Measurements from ENCODE around the gene RAP1GAP.
"Not testable (repeated sequence)": the region's sequence is repeated elsewhere in the genome, so short reads cannot be mapped to it uniquely, and the experiment has no call there.

RAP1GAP gene

GRCh38 chr1:21677168-21677567 is 8.0 kb upstream of the RAP1GAP start:
- DNase-seq (ENCODE audit: low spot score) = no peak

DNA sequence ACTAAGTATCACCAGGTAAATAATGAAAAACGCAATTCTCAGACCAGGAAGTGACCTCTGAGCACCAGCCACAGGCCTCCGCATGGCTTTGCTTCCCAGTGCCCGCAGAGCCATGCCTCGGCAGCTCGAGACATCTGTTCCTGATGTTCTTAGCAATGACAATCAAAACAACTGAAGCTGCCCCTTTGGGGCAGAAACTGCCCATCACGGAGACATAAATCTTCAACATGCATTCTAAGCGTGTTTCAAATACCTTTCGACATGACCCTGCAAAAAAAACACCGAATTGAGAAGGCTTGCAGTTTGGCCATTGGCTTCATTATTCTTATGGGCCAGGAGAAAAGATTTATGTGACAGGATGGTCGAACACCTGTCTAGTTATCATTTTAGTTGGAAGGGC is 5.8 kb upstream of the RAP1GAP start:
- no peak for DNase-seq (ENCODE audit: low spot score)

GRCh38 chr1:21673853-21674252 is 4.7 kb upstream of the RAP1GAP start:
- DNase-seq (ENCODE audit: low spot score) = not testable (repeated sequence)

DNA sequence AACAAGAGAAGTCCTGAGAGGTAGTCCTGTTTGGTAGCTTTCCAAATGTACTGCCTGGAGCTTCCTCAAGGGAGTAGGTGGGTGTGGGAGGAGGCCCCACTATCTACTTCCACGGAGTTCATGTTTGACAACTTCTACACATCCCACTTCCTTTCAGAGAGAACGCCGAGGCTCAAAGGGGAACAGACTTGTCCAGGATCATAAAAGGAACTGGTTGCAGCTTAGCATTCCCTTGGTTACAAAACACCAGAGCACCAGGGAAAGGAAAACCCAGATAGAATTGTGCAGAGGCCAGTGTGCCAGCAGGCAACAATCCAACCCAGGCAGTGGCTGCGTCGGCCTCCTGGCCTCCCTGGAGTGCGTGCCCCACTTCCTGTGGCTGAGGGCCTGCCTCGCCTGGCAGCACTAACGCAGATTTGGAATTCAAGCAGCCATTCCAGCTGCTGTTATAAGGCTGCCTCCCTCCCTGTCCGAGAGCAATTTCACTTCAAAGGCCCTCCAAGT is 4.2 kb upstream of the RAP1GAP start:
- no peak for DNase-seq (ENCODE audit: low spot score)

DNA sequence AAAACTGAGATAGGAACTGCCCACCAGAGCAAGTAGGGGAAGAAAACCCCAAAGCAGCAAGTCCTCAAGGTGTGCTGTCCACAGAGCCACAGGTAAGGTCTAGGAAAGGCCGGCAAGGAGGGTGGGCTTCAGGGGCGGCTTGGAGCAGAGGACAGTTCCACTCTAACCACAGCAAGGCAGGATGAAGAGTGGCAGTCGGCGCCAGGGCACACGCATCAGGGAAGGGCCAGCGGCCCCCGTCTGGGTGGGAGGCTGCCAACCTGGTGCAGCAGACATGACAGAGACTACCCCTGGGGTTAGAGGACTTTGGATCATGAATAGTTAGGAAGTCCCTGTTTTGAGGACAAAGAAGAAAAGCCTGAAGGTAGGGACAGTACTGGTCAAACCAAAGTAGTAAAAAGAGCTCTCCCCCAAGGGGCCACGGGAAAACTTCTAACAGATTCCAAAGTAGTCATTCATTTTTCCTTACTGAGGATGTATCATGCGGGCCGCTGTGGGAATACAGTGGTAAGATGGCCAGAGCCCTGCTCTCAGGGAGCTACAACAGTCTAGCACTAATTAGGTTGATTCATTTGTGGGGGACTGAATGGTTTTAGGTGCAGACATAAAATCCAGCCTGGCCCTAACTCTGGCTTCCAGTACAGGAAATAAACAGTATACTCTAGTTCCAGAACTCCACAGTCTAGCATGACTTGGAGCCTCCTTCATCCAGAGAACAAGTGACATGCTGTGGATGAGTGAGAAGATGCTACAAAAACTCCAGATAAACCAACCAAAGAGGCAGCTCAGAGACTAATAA is 3.5 kb upstream of the RAP1GAP start:
- DNase-seq (ENCODE audit: low spot score) = no peak

DNA sequence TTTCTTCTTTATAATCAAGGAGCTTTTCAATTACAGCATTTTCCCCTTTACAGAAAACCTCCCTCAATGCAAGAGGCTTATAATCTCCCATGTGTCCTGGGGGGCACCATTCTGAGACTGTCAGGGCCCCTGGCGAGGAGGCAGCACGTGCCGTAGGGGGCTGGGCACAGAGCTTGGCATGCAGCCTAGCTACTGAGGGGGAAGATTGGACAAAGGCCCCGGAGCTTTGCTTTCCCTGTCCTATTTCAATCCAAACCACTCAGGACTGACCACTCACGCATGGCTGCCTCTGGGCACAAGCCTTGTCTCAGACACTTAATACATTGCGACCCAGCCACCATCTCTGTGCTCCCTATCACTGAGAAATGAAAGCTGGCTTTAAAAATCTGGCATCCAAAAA is 2.8 kb upstream of the RAP1GAP start:
- DNase-seq (ENCODE audit: low spot score) = no peak

DNA sequence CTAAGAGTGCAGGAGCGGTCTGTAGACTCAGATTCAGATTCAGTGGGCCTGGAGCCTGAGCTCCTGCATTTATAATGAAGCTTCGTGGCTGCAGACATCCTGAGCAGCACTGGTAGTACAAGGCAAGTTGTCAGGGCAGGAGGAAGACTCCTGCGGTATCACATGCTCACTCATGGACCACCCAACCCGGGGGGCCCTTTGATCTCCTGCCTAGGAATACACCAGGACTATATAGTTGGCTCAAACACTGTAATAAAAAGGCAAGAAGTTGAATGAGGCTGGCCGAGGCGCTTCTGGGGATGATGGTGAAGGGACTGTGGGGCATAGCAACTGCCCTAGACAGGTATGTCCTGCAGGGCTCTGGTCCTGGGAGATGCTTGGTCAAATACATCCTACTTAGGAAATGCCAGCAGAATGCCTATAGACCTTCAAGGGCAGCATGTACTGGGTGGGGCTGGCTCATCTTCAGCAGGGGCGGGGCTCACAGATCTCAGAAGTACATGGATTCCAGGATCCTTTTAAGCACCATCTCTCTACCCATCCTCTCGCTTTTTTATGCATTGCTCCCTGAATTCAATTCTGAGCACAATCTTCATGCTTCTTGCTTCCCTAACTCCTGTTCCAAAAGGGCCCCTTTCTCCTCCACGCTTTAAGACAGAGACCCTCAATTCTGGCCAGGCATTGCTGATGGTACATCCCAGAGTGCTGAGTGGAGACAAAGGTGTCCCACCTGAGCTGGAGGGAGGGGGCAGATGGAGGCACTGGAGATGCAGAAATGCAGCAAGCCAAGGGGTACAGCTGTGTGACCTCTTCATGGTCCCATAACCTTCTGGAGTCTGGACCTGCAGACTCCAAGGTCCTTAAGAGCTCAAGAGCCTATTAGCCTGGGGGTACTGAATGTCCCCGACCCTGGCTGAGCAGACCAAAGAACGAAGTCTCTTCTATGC is 2.1 kb upstream of the RAP1GAP start:
- DNase-seq (ENCODE audit: low spot score) = no peak

GRCh38 chr1:21670059-21670881 is 1.1 kb upstream of the RAP1GAP start:
- no peak for DNase-seq (ENCODE audit: low spot score)

- no peak for DNase-seq (ENCODE audit: low spot score)
Measured at GRCh38 chr1:21668951-21669257, 253 bp downstream of the RAP1GAP start.

DNA sequence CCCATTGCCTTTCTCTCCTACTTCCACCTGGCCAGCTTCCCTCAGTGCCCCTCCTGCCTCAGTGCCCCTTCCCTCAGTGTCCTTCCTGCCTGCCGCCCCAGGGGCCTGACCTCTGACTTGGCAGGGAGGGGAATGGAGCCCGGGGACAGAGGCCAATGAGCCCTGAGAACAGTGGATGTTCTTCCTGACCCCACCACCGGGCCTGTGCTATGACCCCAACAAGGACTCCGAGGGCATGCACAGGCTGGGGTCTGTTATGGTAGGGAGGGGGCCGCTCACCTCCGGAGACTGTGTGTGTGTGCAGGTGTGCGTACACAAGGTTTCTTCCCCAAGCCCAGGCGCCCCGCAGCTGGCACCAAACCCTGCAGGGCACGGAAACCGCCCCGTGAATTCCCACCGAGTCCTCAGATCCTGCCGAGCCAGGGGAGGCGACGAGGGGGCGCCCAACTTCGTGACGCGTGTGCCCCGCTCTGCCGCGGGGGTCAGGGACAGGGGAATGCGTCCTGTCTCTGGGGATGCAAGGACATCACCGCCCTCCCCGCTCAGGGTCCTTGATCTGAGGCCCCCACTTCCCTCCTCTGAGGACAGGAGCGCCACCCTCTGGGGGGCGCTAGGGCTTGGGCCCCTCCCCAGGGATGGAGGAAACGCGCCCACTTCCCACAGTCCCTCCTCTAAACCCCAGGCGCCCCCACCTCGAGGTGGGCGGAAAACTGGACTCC is 766 bp downstream of the RAP1GAP start:
- DNase-seq (ENCODE audit: low spot score) = no peak

DNA sequence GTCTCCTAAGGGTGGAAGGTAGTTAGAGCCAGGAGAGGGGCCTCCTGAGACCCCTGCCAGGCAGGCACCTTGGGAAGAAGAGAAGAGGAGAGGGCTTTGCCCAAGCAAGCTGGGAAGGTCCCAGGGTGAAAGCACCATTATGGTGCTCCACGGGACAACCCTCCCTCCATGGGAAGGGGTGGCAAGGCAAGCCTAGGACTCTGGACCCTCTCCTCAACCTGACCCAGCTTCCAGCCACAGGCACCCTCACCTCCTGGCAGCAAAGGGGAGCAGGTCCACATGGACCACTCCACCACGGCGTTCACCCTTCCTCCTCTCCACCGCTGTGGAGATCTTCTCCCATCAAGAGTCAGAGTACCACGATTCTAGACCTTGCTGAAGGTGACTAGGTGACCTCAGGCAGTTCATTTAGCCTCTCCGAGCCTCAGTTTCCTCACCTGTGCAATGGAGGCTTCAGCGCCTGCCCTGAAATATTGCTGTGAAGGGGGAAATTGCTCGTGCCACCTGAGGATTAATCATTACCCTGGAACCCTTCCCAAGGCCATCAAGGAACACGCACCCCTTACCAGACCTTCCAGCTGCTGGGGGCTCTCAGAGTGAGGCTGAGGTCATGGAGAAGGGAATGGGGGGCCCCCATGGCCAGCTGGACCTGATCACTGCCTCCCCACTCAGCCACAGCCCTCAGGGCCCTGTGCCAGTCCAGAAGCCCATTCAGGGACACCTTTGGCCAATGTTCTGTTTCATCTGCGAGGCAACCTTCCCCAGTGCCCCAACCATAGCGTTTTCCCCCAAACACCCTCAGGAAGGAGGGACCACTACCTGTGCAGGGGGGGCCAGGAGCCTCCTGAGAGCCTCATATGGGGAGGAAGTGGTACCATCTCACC is 1.6 kb downstream of the RAP1GAP start:
- DNase-seq (ENCODE audit: low spot score) = no peak

DNA sequence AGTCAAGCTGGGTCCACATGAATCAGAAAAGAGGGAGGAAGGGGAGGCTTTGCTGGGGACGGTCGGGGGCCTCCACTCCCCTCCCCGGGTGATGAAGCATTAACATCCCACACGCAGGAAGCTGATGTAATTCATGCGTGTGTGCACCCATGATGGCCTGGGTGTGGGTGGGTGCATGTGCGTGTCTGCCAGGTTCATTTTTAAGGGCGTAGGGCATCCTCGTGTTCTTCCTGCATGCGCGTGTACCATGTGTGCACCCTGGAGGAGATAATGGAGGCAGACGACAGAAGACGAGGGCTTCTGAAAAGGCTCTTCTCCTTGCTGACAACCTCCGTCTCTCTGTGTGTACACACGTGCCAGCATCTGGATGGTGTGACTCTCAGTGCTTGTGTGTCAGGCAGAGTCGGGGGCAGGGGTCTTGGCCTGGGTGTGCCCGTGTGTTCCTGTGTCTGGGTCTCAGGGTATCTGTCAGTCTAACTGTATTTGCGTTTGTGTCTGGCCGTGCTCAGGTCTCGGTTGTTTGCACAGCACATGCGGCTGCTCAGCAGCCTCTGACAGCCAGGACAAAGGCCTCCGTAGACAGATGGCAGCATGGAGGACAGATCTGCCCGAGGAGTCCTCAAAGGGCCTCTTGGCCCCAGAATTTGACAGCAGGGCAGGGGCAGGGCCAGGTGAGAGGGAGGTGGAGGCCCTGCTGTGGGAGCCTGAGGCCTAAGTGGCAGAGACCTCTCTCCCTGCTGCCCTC is 2.4 kb downstream of the RAP1GAP start:
- DNase-seq (ENCODE audit: low spot score) = no peak

DNA sequence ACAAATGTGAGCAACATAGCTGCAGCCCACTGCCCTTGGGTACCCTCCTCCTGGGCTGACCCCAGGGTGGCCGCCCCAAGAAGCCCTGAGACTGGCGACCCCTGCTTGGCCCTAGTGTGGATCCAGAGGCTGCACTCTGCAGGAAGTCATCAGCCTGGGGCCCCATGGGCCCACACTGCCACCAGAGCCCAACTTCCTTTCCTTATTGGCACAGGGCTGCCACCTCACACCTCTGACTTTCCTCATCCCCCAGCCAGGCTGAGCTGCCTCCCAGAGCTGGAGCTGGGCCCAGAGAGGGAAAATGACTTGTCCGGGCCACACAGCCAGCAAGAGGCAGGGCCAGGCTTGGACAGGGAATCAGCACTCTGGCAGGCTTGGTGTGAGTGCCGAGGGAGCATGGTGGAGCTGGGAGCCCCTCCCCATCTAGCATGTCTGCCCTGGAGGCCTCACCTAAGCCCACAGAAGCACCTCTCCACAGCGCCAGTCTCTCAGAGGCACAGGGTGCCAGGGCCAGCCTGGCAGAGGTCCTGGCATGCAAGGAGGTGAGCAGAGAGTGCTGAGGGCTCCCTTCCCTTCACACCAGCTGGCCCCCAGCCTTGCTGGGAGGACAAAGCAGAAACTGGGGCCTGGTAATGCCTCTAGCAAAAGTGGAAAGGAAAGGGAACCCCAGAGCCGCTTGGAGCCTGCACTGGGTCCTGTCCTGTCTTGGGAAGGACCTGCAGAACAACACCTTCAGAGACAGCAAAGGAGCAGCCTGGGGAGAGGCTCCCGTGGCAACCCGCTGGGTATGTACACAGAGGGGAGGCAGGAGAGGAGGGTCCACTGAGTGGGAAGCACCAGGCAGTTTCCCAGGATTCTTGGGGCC is 3.2 kb downstream of the RAP1GAP start:
- DNase-seq (ENCODE audit: low spot score) = no peak

GRCh38 chr1:21664806-21665588 is 4.2 kb downstream of the RAP1GAP start:
- no peak for DNase-seq (ENCODE audit: low spot score)

- no peak for DNase-seq (ENCODE audit: low spot score)
Measured at GRCh38 chr1:21663951-21664805, 5.0 kb downstream of the RAP1GAP start.

- no peak for DNase-seq (ENCODE audit: low spot score)
Measured at GRCh38 chr1:21663248-21663950, 5.8 kb downstream of the RAP1GAP start.

Data from kidney capillary endothelial cell (primary cell).